Caco-2 (cell line): ENCODE measurements around the gene SLC9A4. TPM values are rescaled to one million over a fixed set of nuclear protein-coding genes. Genes with fewer than 3 reads are reported as not detected.

Experiments
- BruUV-seq: library from RNA; stranded (reverse); fragments of 400-500 nt; replicated peaks from 2 replicates; lab custom pipeline; 2021; lab: Mats Ljungman, UMichigan
- CTCF ChIA-PET: fragments of 300-600 bp; sonication (Branson Sonifier 250); formaldehyde crosslinking; loops from one replicate; lab custom pipeline; 2022; ENCODE audit warnings: antibody characterized with exemption; lab: Charles Lee
- POLR2A ChIA-PET: fragments of 300-600 bp; sonication (Branson Sonifier 250); formaldehyde crosslinking; loops from one replicate; lab custom pipeline; 2022; ENCODE audit warnings: antibody characterized with exemption; lab: Charles Lee
- DNase-seq, 2 experiments: peaks; one replicate each; pipeline versions ENCODE4 v3.0.0 to v3.0.0-alpha.2; 2020 to 2022
- H3K27me3 ChIP-seq: replicated peaks from 2 replicates; pipeline ENCODE4 v1.6.0; 2011; ENCODE audit warnings: low read length; ENCODE audit not compliant: control insufficient read depth, insufficient read depth
- H3K36me3 ChIP-seq: 2 replicates; pipeline ENCODE4 v1.5.1; 2011; ENCODE audit warnings: low read length; ENCODE audit not compliant: control insufficient read depth, insufficient read depth
- H3K4me1 ChIP-seq: fragments of 250-450 bp; sonication (Bioruptor Pico); 2 replicates; pipeline ENCODE4 v1.5.1; 2020; ENCODE audit warnings: mild to moderate bottlenecking
- H3K4me3 ChIP-seq: 2 replicates; pipeline ENCODE4 v1.5.1; 2011; ENCODE audit warnings: low read depth, mild to moderate bottlenecking, control low read depth, low read length
- H3K9me3 ChIP-seq: fragments of 250-450 bp; sonication (Bioruptor Pico); 2 replicates; pipeline ENCODE4 v1.5.1; 2020; ENCODE audit warnings: mild to moderate bottlenecking, moderate library complexity
- H3K27ac Mint-ChIP-seq: one replicate; pipeline ENCODE4 v1.8.0; 2022; ENCODE audit warnings: mixed read lengths; ENCODE audit not compliant: unreplicated experiment
- H3K27me3 Mint-ChIP-seq: one replicate; pipeline ENCODE4 v1.8.0; 2022; ENCODE audit warnings: mixed read lengths; ENCODE audit not compliant: insufficient read depth, unreplicated experiment
- H3K36me3 Mint-ChIP-seq: one replicate; pipeline ENCODE4 v1.8.0; 2022; ENCODE audit warnings: mild to moderate bottlenecking, mixed read lengths; ENCODE audit not compliant: insufficient read depth, unreplicated experiment
- H3K4me1 Mint-ChIP-seq: one replicate; pipeline ENCODE4 v1.8.0; 2022; ENCODE audit warnings: low read depth, mixed read lengths; ENCODE audit not compliant: unreplicated experiment
- H3K4me3 Mint-ChIP-seq: one replicate; pipeline ENCODE4 v1.8.0; 2022; ENCODE audit warnings: mild to moderate bottlenecking, moderate library complexity, mixed read lengths; ENCODE audit not compliant: unreplicated experiment
- H3K9me3 Mint-ChIP-seq: one replicate; pipeline ENCODE4 v1.8.0; 2022; ENCODE audit warnings: mixed read lengths; ENCODE audit not compliant: unreplicated experiment
- CTCF ChIP-seq, 2 experiments: fragments of 200-600 bp in 1 of 2; IDR thresholded peaks; 1 replicate in 1 of 2; 2 replicates in 1 of 2; pipeline versions ENCODE4 v1.5.1 to v1.8.0; 2011 to 2022; ENCODE audit warnings: antibody characterized with exemption in 1 of 2, control low read depth in 1 of 2, inconsistent platforms in 1 of 2, low read depth in 1 of 2, low read length in 1 of 2, mild to moderate bottlenecking in 1 of 2, moderate library complexity in 1 of 2; ENCODE audit not compliant: insufficient read depth in 1 of 2, severe bottlenecking in 1 of 2, unreplicated experiment in 1 of 2
- intact Hi-C: fragments of 100-400 bp; cut with micrococcal nuclease; formaldehyde crosslinking; loops from one replicate; pipeline ENCODE4 v1.10.0; 2022; ENCODE audit not compliant: unreplicated experiment
- total RNA-seq: library from RNA; stranded (reverse); gene quantifications from 2 replicates; pipeline ENCODE4 v1.2.3, GENCODE V29; 2022

Gene SLC9A4
- total RNA-seq, 1 experiment from 2014 or later, result 1.4 TPM

- H3K27me3 Mint-ChIP-seq, result no peaks in the 10 kb centered on the region
- no peaks in the 10 kb centered on the region for H3K36me3 ChIP-seq
- H3K4me1 ChIP-seq, result peaks cover 11% of the 10 kb centered on the region; the same call in 1 of the 2 replicates
- POLR2A ChIA-PET, result no interaction called here
- no peaks in the 10 kb centered on the region for H3K36me3 Mint-ChIP-seq
- TF ChIP-seq CTCF (IDR thresholded peaks at IDR 0.05; ENCODE audit: insufficient read depth in 1 of 2, low read depth in 1 of 2, low read length in 1 of 2, severe bottlenecking in 1 of 2, unreplicated experiment in 1 of 2), result no peak
- no peak overlapping the region for H3K4me3 ChIP-seq
- intact Hi-C loops, result no loop called here
- CTCF ChIA-PET, result interaction anchor here (1.2 kb wide), 1 partner anchor 30 kb away, joined by 3 read pairs; the partner anchor contains the start of gene SLC9A4
- H3K9me3 Mint-ChIP-seq, result no peaks in the 10 kb centered on the region
- H3K9me3 ChIP-seq, result no peaks in the 10 kb centered on the region
- BruUV-seq, result no TSS peak
- peaks cover 11% of the 10 kb centered on the region for H3K4me1 Mint-ChIP-seq
- H3K4me3 Mint-ChIP-seq, result no peak overlapping the region
- no peak for DNase-seq
- H3K27ac Mint-ChIP-seq, result no peak overlapping the region
- no peaks in the 10 kb centered on the region; the same call in 1 of the 2 replicates for H3K27me3 ChIP-seq
Observed at GRCh38 chr2:102502576-102502975, 29.6 kb downstream of the SLC9A4 start.

GRCh38 chr2:102504833-102505232 is 31.8 kb downstream of the SLC9A4 start:
- H3K27ac Mint-ChIP-seq, result no peak overlapping the region
- DNase-seq, result no peak
- peaks cover 4% of the 10 kb centered on the region; the same call in 1 of the 2 replicates for H3K4me1 ChIP-seq
- no TSS peak for BruUV-seq
- no peak for TF ChIP-seq CTCF (IDR thresholded peaks at IDR 0.05; ENCODE audit: insufficient read depth in 1 of 2, low read depth in 1 of 2, low read length in 1 of 2, severe bottlenecking in 1 of 2, unreplicated experiment in 1 of 2)
- H3K27me3 Mint-ChIP-seq, result no peaks in the 10 kb centered on the region
- H3K27me3 ChIP-seq, result no peaks in the 10 kb centered on the region; the same call in 1 of the 2 replicates
- peaks cover 12% of the 10 kb centered on the region for H3K9me3 Mint-ChIP-seq
- intact Hi-C loops, result loop anchor here (1.0 kb wide), 1 partner anchor 8 kb away; no protein-coding TSS in a partner anchor
- H3K4me3 Mint-ChIP-seq, result no peak overlapping the region
- POLR2A ChIA-PET, result no interaction called here
- no peaks in the 10 kb centered on the region for H3K36me3 Mint-ChIP-seq
- no peak overlapping the region for H3K4me3 ChIP-seq
- H3K4me1 Mint-ChIP-seq, result peaks cover under 1% of the 10 kb centered on the region
- H3K36me3 ChIP-seq, result no peaks in the 10 kb centered on the region
- no peaks in the 10 kb centered on the region for H3K9me3 ChIP-seq
- CTCF ChIA-PET, result interaction anchor here (0.8 kb wide), 1 partner anchor 9 kb away, joined by 4 read pairs; no protein-coding TSS in a partner anchor

GRCh38 chr2:102505290-102505689 is 32.3 kb downstream of the SLC9A4 start:
- intact Hi-C loops, result loop anchor here (1.0 kb wide), 1 partner anchor 8 kb away; no protein-coding TSS in a partner anchor
- CTCF ChIA-PET, result interaction anchor here (0.8 kb wide), 1 partner anchor 9 kb away, joined by 4 read pairs; no protein-coding TSS in a partner anchor
- BruUV-seq, result no TSS peak
- Mint-ChIP-seq H3K36me3 (no peaks in the 10 kb centered on the region), H3K27me3 (no peaks in the 10 kb centered on the region), H3K4me1 (no peaks in the 10 kb centered on the region), H3K27ac (no peak overlapping the region), H3K9me3 (peaks cover 14% of the 10 kb centered on the region), H3K4me3 (no peak overlapping the region)
- H3K4me3 ChIP-seq, result no peak overlapping the region
- DNase-seq, result peak; percentile 46 to 60
- H3K9me3 ChIP-seq, result no peaks in the 10 kb centered on the region
- H3K27me3 ChIP-seq, result no peaks in the 10 kb centered on the region; the same call in 1 of the 2 replicates
- H3K36me3 ChIP-seq, result no peaks in the 10 kb centered on the region
- POLR2A ChIA-PET, result no interaction called here
- no peaks in the 10 kb centered on the region for H3K4me1 ChIP-seq
- no peak for TF ChIP-seq CTCF (IDR thresholded peaks at IDR 0.05; ENCODE audit: insufficient read depth in 1 of 2, low read depth in 1 of 2, low read length in 1 of 2, severe bottlenecking in 1 of 2, unreplicated experiment in 1 of 2)
